NCI-H510A treated with DMSO at 0.1 percent for 48 hours (cell line): ENCODE data around the gene ARVCF.

ENCODE experiments used
- DNase-seq: peaks from one replicate; lab custom pipeline; 2025; lab: John Stamatoyannopoulos, UW

ARVCF gene

DNA sequence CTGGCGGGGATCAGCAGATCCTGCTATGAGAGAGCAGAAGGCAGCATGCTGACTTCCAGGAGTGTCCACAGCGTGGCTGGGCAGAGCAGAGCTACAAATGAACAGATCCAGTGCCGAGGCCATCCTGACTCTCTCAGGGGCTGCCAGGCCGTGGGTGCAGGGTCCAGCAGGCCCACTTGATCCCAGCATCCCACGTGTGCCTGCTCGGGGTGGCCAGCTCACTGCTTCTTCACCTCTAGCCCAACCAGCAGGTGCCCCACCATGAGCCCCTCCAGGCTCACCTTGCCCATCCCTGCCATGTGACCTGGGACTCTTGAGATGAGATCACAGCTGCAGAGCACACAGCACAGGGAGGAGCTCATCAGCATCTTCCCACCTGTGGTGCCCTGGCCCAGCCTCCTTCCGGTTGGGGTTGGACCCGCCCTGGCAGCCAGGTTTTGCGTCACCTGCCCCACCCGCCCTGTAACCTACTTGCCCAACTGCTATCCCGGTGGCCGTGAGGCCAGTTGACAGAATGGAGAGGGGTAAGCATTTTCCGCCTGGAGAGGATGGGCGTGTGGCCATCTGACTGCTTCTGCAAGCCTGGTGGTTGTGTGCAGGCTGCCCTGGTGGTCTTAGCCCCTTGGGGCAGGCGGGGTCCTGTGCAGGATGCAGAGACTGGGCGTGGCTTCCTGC is 15.2 kb upstream of the ARVCF start:
- DNase-seq: peak; percentile 49

DNA sequence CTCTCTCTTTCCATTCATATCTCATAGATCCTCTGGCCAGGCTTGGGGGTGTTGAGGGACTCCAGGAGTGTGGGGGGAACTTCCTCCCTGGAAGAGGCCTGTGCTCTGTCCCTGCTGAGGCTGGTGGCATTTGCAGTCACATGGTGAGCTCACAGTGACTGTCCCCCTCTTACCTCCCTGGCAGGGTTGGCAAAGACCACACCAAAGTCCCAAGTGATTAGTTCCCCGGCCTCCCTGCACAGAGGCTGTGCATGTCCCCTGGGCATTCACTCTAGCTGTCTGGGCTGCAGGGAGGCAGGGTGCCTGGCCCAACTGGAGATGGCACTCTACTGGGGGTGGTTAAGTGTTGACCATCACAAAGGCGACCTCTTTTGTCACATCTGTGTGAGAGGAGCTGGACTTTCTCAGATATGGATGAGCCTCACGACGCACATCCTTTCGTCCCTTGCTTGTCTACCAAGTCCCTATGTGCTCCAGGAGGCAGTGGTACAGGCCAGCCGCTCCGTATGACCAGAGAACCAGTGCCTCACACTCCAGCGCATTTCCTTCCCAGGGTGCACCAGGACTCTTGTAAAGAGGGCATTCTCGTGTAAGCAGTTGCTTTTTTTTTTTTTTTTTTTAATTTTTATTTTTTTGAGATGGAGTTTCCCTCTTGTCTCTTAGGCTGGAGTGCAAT is 13.1 kb upstream of the ARVCF start:
- DNase-seq: no peak

DNA sequence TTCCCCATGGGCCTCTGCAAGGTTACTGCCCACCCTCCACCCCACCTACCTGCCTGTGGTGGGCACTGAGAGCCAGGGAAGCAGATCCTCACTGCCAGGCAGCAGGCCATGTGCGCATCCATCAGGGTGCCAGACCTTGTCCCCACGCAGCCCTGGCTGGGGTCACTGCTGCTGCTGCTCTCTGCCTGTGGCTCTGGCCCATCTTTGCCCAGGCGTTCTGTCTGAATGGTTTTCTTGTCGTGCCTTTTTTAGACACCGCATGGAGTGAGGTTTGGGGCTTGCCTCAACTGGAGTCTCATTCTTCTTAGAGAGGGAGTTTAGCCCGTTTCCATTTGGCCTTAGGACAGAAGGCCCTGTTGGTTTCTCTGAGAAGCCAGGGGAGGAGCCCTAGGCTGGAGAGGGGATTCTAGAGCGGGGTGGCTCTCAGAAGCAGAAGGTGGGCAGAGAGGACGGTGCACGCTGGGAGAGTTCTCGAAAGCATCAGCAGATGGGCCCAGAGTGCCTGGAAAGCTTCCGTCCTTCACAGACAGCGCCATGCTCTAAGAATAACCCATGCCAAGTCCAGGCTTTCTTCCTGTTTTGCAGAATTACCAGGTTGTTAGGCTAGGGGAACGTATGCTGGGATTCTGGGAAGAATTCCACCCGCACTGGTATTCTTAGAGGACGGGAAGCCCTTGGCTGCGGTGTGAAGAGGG is 12.4 kb upstream of the ARVCF start:
- no peak for DNase-seq

DNA sequence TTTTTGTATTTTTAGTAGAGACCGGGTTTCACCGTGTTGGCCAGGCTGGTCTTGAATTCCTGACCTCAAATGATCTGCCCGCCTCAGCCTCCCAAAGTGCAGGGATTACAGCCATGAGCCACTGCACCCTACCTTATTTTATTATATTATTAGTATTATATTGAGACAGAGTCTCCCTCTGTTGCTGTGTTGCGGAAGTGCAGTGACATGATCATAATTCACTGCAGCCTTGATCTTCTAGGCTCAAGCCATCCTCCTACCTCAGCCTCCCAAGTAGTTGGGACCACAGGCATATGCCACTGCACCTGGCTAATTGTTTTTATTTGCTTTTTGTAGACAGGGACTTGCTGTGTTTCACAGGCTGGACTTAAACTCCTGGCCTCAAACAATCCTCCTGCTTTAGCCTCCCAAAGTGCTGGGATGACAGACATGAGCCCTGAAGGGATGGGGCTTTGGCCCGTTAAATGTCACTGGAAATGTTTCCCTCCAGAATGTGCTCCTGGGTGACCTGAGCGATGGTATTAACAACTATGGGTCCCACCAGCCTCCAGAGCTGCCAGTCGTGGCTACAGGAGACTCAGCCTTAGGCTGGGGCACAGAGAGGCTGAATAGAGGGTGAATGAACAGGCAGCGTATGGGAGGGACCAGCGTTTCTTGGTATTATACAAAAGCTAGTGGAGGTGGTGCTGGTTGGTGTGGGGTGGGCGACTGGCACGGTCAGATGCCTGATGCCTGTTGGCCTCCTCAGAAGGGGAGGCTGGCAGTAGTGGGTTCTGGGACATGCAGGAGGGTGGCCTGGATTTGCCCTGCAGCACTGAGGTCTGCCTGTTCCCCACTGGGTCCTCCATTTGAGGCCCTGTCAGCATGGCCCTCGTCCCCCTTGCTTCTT is 11.6 kb upstream of the ARVCF start:
- no peak for DNase-seq

DNA sequence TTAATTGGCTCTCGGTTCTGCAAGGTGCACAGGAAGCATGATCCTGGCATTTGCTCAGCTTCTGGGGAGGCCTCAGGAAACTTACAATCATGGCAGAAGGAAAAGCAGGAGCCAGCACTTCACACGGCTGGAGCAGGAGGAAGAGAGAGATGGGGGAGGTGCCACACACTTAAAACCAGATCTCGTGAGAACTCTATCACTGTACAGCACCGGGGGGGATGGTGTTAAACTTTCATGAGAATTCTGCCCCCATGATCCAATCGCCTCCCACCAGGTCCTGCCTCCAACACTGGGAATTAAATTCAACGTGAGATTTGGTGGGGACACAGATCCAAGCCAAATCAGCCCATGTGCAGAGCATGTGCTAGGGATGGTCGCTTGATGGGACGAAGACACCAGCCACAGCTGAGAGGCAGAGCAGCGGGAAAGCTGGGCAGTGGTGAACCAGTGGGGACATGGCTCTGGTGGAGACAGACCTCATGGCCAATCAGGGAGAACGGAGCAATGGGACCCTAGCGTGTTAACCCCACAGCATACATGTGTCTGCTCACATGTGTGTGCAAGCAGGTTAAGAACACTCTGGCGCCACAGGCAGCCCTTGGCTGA is 10.5 kb upstream of the ARVCF start:
- DNase-seq: no peak

DNA sequence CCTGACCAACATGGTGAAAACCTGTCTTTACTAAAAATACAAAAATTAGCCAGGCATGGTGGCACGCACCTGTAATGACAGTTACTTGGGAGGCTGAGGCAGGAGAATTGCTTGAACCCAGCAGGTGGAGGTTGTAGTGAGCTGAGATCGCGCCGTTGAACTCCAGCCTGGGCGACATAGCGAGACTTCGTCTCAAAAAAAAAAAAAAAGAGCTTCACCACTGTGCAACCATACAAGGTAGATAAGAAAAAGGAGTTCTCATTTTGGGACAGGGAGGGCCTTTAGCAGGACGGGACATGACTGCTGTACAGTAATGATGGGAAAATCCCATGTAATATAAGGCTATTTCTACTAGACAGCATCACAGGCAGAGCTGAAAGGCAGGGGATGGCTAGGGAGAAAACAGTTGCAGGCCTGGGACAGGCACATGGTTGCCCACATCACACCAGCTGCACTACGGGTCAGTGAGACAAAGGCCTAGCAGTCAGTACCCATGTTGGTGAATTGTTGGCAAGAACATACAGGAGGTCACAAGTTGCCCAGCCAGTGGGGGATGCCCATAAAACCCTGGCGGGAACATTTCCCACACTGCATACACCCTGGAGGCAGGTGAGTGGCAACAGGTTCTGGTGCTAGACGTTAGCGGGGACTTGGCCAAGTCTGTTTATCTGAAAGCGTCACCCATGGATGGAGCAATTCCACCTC is 9.7 kb upstream of the ARVCF start:
- no peak for DNase-seq

DNA sequence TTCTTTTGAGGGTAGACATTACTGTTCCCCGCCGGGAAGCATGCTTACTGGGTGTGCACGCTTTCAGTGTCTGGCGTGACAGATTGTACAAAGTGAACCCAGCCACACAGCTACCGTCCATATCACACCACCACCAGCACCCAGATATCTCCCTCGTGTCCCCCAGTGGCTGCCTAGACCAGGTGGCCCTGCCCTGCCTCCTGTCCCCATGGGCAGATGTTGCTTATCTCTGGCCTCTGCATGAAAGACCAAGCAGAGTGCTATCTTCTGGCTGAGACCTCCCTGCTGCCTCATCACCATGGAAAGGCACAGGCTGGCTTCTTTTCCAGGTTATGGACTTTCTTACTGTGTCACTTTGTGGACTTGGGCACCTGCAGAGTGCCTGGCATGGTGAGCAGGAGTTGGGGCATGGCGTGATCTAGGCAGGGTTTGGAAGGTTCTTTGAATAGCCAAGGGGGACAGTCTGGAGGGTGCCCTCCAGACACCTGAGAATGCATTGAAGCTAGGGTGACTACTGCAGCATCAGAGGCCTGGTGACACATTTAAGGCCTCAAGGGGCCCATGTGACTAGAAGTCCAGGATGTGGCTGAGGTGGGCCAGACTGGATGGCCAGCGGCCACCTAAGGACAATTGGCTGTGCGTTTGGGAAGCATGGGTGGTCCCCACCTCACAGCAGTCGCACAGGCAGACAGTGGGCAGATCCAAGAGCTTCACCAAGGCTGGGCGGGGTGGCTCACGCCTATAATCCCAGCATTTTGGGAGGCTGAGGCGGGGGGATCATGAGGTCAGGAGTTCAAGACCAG is 9.0 kb upstream of the ARVCF start:
- DNase-seq: no peak

DNA sequence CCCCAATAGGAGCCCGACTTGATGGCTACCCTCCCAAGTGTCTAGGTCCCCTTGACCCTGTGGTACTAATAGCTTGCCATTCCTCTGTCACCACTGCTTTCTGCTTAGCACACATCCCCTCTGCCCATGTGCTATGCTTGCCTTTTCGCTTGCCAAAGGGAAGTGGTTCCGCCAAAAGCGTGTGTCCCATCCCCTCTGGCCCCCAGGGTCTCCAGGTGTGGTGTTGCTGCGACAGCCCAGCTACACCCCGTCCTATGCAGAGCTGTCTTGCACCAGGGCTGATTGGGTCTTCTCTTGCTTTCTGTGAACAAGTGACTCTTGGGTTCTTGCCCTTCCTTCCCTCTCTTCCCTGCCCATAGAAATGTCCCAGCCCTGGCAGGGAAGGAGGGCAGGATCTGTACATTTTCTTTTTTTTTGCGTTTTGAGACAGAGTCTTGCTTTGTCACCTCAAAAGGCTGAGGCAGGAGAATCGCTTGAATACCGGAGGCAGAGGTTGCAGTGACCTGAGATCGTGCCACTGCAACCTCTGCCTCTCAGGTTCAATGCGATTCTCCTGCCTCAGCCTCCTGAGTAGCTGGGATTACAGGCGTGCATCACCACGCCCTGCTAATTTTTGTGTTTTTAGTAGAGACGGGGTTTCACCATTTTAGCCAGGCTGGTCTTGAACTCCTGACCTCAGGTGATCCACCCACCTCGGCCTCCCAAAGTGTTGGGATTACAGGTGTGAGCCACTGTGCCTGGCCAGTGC is 8.2 kb upstream of the ARVCF start:
- DNase-seq: no peak

DNA sequence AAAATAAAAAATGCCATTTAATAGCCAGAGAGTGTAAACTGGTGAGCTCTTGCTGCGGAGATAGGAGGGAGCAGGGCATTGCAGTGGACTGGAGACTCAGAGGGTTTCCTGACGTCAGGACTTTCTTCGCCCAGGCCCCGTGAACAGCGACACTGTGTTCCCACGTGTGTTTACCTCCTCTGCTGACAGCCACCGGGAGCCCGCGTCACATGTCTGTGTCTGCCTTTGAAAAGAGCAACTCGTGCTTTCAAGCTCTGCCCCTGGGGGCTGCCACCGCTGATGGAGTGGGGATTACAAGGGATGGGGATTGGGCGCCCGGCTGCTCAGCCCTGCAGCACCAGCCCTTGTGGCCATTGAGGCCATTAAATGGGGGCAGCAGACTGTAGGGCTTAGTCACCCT is 7.6 kb upstream of the ARVCF start:
- no peak for DNase-seq

DNA sequence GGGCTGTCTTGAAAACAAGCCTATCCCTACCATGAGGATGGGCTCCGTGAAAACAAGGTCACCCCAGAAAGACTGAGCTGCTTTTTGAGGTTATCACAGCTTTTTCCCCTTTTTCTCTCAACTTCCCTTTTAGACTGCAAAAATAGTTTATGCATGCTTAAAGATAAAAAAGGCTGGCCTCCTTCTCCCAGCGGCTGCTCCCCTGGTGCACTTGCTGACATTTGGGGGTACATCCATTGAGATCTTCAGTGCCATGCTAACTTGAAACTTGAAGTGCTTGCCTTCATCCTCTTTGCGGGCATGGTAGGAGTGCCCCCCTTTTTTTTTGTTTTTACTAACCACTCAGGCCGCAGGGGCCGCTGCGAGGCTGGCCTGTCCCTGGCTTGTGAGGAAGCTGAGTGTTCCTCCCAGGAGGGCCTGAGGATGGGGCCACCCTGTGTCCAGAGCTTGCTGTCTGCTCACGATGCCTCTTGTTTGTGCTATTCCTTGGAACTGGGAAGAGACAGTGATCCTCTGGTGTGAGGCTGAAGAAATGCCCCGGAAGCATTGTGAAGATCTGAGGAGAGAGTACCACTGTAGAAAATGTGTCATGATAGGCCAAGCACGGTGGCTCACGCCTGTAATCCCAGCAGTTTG is 6.5 kb upstream of the ARVCF start:
- no peak for DNase-seq

DNA sequence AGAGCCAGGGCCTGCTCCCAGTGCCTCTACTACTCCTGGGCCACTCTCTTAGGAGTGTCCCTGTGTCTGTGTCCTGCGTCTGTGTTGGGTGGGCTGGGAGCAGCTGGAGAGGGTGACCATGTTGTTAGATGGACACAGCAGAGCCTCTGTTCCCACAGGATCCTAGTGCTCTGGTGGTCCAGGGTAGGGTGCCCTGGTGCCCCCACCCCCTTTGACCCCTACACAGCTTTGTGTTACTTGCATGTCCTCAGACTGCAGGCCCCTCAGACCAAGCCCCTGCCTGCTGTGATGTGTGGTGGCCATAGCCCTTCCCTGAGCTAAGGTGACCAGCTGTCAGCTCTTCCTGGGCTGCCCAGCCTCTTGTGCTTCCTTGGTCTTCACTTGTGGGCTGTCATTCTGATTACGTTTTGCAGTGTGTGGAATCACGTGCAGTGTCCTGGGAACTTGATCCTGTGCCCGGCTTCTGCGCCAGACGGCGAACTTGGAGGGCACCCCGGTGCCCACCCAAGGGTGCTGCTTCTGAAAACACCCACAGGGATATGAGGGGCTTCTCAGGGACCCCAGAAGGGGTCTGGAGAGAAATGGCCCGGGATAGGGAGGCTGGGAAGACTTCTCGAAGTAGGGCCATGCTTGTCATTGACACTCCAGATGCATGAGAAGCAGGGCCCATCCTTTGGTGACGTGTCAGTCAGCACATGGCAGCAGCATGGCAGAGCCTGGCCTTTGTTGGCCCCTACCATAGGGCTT is 5.8 kb upstream of the ARVCF start:
- DNase-seq: no peak

DNA sequence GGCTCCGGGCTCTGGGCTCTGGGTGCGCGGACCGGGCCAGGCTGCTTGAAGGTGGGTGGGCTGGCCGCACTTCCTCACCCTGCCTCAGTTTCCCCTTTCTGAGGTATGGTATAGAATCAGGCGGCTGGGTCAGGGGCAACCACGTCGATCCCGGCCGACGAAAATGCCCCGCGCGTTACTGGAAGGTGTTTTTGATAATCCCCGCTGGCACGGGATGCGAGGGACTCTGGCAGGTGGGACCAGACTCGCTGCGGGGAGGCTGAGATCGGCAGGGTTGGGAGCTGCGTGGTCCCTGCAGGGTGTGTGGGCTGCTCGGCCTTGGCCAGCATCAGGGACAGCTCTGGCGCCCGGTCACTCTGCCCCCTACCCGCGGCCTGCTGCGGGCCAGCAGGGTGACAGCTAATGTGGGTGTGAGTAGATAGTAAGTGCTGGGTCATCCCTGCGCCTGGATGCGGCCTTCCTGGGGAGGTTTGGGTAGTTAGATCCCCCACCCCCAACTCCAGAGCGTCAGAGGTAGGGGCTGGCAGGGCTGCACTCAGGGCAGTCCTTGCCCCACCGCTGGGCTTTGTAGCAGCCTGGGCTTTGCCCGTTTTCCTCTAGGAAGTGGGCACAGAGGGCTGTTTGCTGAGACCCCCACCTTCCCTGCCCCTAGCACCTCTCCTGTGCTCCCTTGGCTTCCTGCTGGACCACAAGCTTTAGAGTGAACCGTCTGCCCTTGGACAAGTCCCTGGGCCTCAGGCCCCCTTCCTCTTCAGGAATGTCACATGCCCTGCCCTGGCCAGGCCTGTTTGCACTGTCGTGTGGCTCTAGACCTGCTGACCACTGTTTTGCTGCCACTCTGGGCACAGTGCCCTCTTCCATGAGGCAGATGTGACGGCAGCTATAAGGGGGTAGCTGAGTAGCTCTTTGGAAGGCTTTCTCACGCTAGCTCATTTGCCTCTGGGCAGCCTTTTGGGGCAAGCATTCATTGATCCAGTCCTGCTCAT is 4.9 kb upstream of the ARVCF start:
- no peak for DNase-seq

DNA sequence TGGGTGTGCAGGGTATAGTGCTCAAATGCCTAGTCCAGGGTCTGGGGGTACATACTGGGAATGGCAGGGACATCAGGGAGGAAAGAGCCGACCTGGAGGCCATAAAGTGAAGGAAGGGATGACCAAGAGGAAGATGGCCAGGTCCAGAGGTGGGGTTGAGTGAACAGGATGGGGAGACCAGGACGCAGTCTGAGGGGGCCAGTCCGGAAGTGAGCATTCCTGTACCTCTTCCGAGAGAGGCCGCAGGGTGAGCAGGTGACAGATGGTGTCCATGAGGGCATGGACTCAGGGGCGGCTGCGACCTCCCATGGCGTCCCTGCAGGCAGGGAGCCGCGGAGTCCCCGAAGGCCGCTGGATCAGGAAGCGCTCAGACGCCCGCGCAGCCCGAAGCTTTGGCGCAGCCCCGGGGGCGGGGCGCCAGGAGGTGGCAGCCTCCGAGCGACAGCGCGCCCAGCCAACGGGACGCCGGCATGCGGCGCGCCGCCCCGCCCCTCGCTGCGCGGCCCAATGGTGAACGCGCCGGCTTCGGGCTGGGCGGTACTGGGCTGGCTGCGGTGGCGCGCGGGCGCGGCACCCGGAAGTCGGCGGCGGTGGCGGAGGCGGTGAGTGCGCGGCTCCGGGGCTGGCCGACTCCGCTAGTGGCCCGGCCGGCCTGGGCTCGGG is 4.0 kb upstream of the ARVCF start, which contains the start of gene TANGO2:
TSS of gene TANGO2 (plus strand) at position 578 of the 663 bp plus-strand sequence. CDS start 15,689 bp downstream, outside the sequence.
- DNase-seq: peak; percentile 83

DNA sequence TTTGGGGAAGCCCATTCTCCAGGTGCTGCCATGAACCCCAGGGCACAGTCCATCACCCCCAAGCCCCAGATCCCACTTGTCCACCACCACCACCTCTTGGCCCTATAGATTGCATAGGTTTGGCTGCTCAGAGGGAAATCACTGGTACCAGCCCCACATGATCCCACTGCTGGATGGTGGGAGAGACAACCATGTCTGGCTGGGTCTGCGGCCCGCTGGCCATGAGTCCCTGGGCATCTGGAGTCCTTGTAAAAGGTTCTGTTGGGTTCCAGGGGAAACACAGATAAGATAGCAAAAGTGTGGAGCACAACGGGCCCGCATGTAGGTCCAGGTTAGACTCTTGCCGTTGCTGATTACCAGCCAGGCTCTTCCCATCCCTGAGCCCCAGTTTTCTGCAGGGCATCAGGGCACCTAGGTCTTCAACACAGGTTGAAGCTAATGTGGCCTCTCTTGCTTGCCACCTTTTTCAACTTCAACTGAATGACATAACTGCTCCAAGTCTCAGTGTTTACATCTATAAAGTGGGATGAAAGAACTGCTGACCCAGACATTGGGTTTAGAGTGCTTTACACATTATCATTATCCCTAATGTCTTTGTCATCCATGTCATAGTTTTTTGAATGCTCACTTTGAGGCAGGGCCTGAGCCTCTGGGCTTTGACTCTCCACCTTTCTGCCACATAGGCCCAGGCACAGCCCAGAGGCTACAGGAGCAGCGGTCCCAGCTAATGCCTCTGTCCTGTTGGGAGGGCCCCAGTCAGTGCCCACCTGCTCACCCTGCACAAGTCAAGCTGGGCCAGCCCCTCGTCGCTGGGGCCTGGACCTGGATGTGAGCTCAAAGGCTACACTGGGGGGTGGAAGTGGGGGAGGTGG is 3.3 kb upstream of the ARVCF start:
- DNase-seq: no peak

DNA sequence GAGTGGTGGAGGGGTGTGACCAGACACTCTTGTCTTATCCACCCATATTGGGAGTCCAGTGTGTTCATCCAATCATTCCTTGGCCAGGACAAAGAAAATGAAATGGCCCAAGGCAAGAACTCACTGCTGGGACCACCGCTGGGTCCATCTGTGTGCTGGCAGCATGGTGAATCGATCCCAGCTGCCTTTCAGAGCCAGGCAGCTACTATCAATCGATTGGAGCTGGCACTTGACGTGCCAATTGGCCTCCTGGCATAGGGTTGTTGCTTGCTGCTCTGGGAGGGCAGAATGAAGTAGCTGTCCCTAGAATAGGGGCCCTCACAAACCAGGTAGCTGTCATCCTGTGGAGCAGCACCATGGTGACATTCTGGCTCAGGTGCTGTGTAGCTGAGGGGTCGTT is 1.4 kb upstream of the ARVCF start:
- DNase-seq: no peak

DNA sequence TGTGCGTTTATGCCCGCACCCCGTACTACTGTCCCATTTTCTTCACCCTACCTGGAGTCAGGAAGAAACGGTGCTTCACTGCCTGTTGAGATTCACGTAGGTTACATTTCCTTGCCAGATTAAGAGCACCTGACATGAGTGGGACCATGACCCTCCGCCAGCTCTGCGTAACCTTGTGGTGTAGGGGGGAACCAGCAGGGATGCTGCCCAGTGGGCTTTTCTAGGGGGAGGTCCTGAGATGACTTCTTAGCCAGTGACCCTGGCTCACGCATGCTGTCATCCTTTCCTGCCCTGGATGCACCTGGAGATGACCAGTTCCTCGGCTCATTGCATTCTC is 967 bp upstream of the ARVCF start:
- no peak for DNase-seq
